K562 (cell line): ENCODE results near the gene RNF224. TPM values are rescaled to one million over a fixed set of nuclear protein-coding genes. Genes with fewer than 3 reads are reported as not detected.

Source experiments
- CBX1 ChIP-seq: sonication (generic); IDR thresholded peaks from 2 replicates; pipeline ENCODE4 v1.6.1; 2016; ENCODE audit warnings: antibody characterized with exemption, low read depth, mild to moderate bottlenecking
- E2F3 ChIP-seq: fragments of 250-450 bp; sonication (Bioruptor Pico); IDR thresholded peaks from 2 replicates; pipeline ENCODE4 v1.4.0; 2020; ENCODE audit warnings: mild to moderate bottlenecking
- FOXK1 ChIP-seq: sonication (generic); formaldehyde crosslinking; IDR thresholded peaks from 2 replicates; pipeline ENCODE4 v1.8.0; 2022; ENCODE audit warnings: missing genetic modification reagents, mild to moderate bottlenecking, borderline replicate concordance
- FOXO4 ChIP-seq: fragments of 450-650 bp; formaldehyde crosslinking; IDR thresholded peaks from 2 replicates; pipeline ENCODE4 v1.4.0; 2020; ENCODE audit warnings: mild to moderate bottlenecking, moderate library complexity
- HBP1 ChIP-seq: fragments of 450-650 bp; formaldehyde crosslinking; IDR thresholded peaks from 2 replicates; pipeline ENCODE4 v1.4.0; 2022; ENCODE audit warnings: missing genetic modification characterization
- MCM7 ChIP-seq, 2 experiments: fragments of 450-650 bp; IDR thresholded peaks; 2 replicates each; pipeline ENCODE4 v1.6.1; 2016 to 2018
- MYC ChIP-seq, 2 experiments: fragments of 250-450 bp in 1 of 2; sonication (Bioruptor Pico) in 1 of 2; IDR thresholded peaks; 2 replicates each; pipeline versions ENCODE4 v1.5.1 to v1.6.1; 2012 to 2021; ENCODE audit warnings: low read depth in 2 of 2, borderline replicate concordance in 1 of 2, improper control_type of control experiment in 1 of 2, low read length in 1 of 2, mild to moderate bottlenecking in 1 of 2, moderate library complexity in 1 of 2
- PBX2 ChIP-seq, 2 experiments: IDR thresholded peaks in 1 of 2; conservative IDR thresholded peaks in 1 of 2; 2 replicates each; pipeline ENCODE4 v1.6.1; 2016; ENCODE audit warnings: low read depth in 2 of 2, mild to moderate bottlenecking in 1 of 2, missing compliant biosample characterization in 1 of 2, missing genetic modification characterization in 1 of 2, moderate library complexity in 1 of 2
- PCBP1 ChIP-seq: fragments of 200-400 bp; formaldehyde crosslinking; IDR thresholded peaks from 2 replicates; pipeline ENCODE4 v1.6.1; 2018; ENCODE audit warnings: mild to moderate bottlenecking, low read depth, low read length; ENCODE audit not compliant: poor library complexity, severe bottlenecking
- ZNF395 ChIP-seq: fragments of 200-800 bp; sonication (Bioruptor generic); IDR thresholded peaks from 2 replicates; pipeline ENCODE4 v1.6.1; 2017; ENCODE audit warnings: missing genetic modification characterization, missing compliant biosample characterization
- polyA plus RNA-seq, 8 experiments: library from polyadenylated mRNA; depleted of rRNA in 4 of 8; stranded (reverse) in 5 of 8; unstranded in 3 of 8; fragments of >200 nt; fragmentation: Nextera tagmentation in 2 of 8; fragmentation: Illumina TruSeq in 1 of 8; extraction: Ambion mirVana in 2 of 8; extraction: Trizol in 1 of 8; gene quantifications; 2 replicates each; pipeline versions ENCODE4 v1.2.1 to v1.2.3, GENCODE V29; 2011 to 2014; ENCODE audit warnings: inconsistent platforms in 1 of 8, missing spikeins in 1 of 8
- total RNA-seq, 7 experiments: library from RNA; depleted of rRNA in 6 of 7; stranded (reverse); fragments of >200 nt in 6 of 7; fragmentation: Illumina TruSeq in 2 of 7; extraction: Trizol in 2 of 7; gene quantifications; 2 replicates each; pipeline versions ENCODE4 v1.2.1 to v1.2.3, GENCODE V29; 2011 to 2021; ENCODE audit warnings: low replicate concordance in 1 of 7

Gene RNF224
- total and polyA plus RNA-seq, 9 of the 15 experiments (the other 6 are each of a cell fraction or from before 2014, with no cell fraction given): not detected

- TF ChIP-seq FOXK1 (peak; percentile 64; the same call in 1 of the 2 replicates), MCM7 (IDR thresholded peaks at IDR 0.05) (no peak), MYC (IDR thresholded peaks at IDR 0.05; ENCODE audit: low read depth, low read length) (no peak), MYC (CRISPR knock-in tag; IDR thresholded peaks at IDR 0.05; ENCODE audit: borderline replicate concordance, low read depth) (no peak; the same call in 1 of the 2 replicates), PBX2 (CRISPR knock-in tag; IDR thresholded peaks at IDR 0.05; ENCODE audit: low read depth) (no peak), PBX2 (tag; conservative IDR thresholded peaks at IDR 0.05; ENCODE audit: low read depth) (no peak), CBX1 (no peak), E2F3 (CRISPR knock-in tag) (no peak), PCBP1 (peak; percentile 39), ZNF395 (CRISPR knock-in tag) (0 out of 2 replicates have a peak, but pooled peaks have one; percentile 25), HBP1 (no peak), FOXO4 (no peak)
These were observed 50.9 kb downstream of the RNF224 start (continued) for GRCh38 chr9:137278061-137278701.
